Measurements from ENCODE around the gene HK1. TPM values are rescaled to one million over a fixed set of nuclear protein-coding genes. Genes with fewer than 3 reads are reported as not detected.

Gene HK1
- total RNA-seq, 1 donor from 2014 or later: 65.6 TPM

DNA sequence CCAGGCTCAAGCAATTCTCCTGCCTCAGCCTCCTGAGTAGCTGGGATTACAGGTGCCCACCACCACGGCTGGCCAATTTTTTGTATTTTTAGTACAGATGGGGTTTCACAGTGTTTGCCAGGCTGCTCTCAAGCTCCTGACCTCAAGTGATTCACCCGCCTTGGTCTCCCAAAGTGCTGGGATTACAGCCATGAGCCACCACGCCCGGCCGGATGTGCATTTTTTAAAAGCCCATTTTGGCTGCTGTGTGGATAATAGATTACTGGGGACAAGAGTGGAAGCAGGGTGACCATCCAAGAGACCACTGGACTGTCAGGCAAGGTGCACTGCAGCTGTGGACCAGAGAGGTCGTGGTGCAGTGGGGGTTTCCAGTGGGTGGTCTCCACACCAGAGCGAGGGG lies 36.7 kb upstream of the HK1 start:
- Mint-ChIP-seq H3K9me3 (no peaks in the 10 kb centered on the region), H3K27ac (no peak overlapping the region), H3K27me3 (ENCODE audit: low read depth) (no peaks in the 10 kb centered on the region), H3K36me3 (no peaks in the 10 kb centered on the region), H3K4me1 (peaks cover 2% of the 10 kb centered on the region), H3K4me3 (no peak overlapping the region)
- no peak for DNase-seq (ENCODE audit: low spot score in 2 of 2, unreplicated experiment in 2 of 2)
- TF ChIP-seq, protein P1, sequence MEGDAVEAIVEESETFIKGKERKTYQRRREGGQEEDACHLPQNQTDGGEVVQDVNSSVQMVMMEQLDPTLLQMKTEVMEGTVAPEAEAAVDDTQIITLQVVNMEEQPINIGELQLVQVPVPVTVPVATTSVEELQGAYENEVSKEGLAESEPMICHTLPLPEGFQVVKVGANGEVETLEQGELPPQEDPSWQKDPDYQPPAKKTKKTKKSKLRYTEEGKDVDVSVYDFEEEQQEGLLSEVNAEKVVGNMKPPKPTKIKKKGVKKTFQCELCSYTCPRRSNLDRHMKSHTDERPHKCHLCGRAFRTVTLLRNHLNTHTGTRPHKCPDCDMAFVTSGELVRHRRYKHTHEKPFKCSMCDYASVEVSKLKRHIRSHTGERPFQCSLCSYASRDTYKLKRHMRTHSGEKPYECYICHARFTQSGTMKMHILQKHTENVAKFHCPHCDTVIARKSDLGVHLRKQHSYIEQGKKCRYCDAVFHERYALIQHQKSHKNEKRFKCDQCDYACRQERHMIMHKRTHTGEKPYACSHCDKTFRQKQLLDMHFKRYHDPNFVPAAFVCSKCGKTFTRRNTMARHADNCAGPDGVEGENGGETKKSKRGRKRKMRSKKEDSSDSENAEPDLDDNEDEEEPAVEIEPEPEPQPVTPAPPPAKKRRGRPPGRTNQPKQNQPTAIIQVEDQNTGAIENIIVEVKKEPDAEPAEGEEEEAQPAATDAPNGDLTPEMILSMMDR (IDR thresholded peaks at IDR 0.05; ENCODE audit: unreplicated experiment): no peak

DNA sequence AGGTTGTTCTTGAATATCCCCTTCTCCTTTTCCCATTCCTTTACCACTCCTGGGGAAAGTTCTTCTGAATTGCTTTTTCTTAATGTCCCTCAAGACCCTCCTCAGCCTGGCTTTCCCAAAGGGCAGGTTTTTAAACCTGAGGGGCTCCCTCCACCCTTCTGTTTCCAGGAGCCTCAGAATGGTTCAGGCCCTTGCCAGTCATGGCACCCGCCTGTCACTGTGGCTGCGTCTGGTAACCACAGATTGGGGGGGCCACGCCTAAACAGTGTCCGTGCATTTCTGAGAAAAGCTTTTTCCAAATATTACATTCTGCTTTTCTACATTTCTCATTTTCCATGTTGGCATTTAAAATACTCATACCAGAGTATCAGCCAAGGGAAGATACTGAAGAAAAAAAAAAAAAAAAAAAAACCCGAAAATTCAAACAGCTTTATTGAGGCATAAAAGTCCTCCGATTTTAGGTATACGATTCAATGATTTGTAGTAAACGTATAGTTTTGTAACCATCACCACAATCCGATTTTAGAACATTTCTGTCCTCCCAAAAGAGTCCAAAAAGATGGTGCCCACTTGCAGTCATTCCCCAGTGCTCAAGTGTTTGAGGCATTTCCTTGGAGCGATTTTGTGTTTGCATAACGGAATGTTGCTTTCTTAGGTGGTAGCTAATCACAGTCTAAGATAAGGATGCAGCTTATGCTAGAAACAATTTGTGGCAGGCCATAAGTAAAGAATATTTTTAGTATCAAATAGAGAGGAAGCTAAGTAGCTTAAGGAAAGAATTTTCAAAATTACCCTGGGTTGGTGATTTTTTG lies 36.0 kb upstream of the HK1 start:
- peaks cover 2% of the 10 kb centered on the region for H3K4me1 Mint-ChIP-seq
- no peaks in the 10 kb centered on the region for H3K36me3 Mint-ChIP-seq
- no peak overlapping the region for H3K4me3 Mint-ChIP-seq
- no peak for DNase-seq (ENCODE audit: low spot score in 2 of 2, unreplicated experiment in 2 of 2)
- no peaks in the 10 kb centered on the region for H3K27me3 Mint-ChIP-seq (ENCODE audit: low read depth)
- H3K27ac Mint-ChIP-seq: no peak overlapping the region
- TF ChIP-seq, protein P1 (IDR thresholded peaks at IDR 0.05; ENCODE audit: unreplicated experiment): no peak
- H3K9me3 Mint-ChIP-seq: no peaks in the 10 kb centered on the region

DNA sequence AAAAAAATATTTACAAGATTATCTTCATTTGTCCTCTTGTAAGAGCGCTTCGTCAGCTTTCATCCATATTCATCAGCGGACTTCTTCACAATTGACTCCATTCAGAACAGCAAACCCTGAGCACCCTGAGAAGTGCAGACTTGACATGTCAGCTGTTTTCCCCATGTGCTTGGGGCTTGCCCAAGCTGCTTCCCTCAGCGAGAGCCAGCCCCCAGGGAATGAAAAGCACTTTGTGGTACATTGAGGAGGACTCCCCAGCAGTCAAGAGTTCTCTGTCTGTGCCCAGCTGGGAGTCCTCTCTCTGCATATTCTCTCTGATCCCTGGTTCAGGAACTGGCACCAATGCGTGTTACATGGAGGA lies 35.5 kb upstream of the HK1 start:
- H3K4me3 Mint-ChIP-seq: no peak overlapping the region
- no peaks in the 10 kb centered on the region for H3K9me3 Mint-ChIP-seq
- TF ChIP-seq, protein P1 (IDR thresholded peaks at IDR 0.05; ENCODE audit: unreplicated experiment): no peak
- no peak overlapping the region for H3K27ac Mint-ChIP-seq
- no peaks in the 10 kb centered on the region for H3K36me3 Mint-ChIP-seq
- H3K27me3 Mint-ChIP-seq (ENCODE audit: low read depth): no peaks in the 10 kb centered on the region
- H3K4me1 Mint-ChIP-seq: peaks cover 2% of the 10 kb centered on the region
- DNase-seq (ENCODE audit: low spot score in 2 of 2, unreplicated experiment in 2 of 2): no peak

DNA sequence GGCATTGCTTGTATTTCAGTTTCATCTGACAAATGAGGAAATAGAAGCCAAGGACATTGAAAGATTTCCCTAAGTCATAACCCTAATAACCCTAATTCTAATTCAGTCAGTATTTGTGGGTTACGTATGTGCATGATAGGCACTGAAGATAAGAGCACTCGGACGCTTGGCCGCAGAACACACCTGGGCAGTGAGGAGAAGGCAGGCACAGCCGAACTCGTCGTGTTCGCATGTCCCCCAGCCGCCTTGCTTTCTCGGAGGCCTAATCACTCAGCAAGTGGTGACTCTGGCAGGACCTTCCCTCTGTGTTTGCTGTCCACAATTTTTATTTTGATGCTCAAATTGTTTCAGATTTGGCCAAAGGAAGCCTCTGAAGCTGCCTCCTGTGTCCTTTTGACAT lies 34.5 kb upstream of the HK1 start:
- Mint-ChIP-seq H3K9me3 (no peaks in the 10 kb centered on the region), H3K36me3 (no peaks in the 10 kb centered on the region), H3K27me3 (ENCODE audit: low read depth) (no peaks in the 10 kb centered on the region), H3K4me1 (peaks cover 2% of the 10 kb centered on the region), H3K4me3 (no peak overlapping the region), H3K27ac (no peak overlapping the region)
- no peak for DNase-seq (ENCODE audit: low spot score in 2 of 2, unreplicated experiment in 2 of 2)
- TF ChIP-seq, protein P1 (IDR thresholded peaks at IDR 0.05; ENCODE audit: unreplicated experiment): no peak

DNA sequence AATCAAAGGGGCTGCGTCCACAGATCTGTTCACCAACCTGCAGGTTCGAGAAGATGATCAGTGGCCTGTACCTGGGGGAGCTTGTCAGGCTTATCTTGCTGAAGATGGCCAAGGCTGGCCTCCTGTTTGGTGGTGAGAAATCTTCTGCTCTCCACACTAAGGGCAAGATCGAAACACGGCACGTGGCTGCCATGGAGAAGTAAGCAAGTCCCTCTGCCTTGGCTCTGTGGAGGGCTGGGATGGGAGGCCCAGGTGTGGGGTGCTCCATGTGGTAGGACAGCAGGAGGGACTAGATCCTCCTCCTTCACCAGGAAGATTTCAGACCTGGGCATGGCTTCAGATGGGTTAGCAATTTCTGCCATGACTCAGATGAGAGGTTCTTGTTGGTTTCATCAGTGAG lies 32.3 kb upstream of the HK1 start:
- DNase-seq (ENCODE audit: low spot score in 2 of 2, unreplicated experiment in 2 of 2): no peak
- TF ChIP-seq, protein P1 (IDR thresholded peaks at IDR 0.05; ENCODE audit: unreplicated experiment): no peak
- no peak overlapping the region for H3K27ac Mint-ChIP-seq
- no peak overlapping the region for H3K4me3 Mint-ChIP-seq
- H3K27me3 Mint-ChIP-seq (ENCODE audit: low read depth): no peaks in the 10 kb centered on the region
- no peaks in the 10 kb centered on the region for H3K36me3 Mint-ChIP-seq
- H3K9me3 Mint-ChIP-seq: no peaks in the 10 kb centered on the region
- peaks cover 2% of the 10 kb centered on the region for H3K4me1 Mint-ChIP-seq
